ENCODE data around the gene ADO. TPM values are rescaled to one million over a fixed set of nuclear protein-coding genes. Genes with fewer than 3 reads are reported as not detected.
A peak's percentile ranks its signal among the peaks of the same experiment; 100 is the strongest.

The ADO gene
- total RNA-seq, 2 donors from 2014 or later = 8.9 to 9.9 TPM

DNA sequence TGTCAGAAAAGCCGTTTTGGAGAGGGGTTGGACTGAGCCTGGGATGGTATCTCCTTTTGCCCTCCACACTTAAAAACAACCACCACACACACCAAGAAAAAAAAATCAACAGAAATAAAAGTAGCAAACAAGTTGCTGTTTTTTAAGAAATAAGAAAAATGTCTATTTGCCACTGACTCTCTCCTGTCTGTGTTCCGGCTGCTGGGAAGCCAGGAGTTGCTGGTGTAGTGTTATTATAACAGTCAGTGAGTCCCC, 11.5 kb downstream of the ADO start:
- peaks cover 0 to 21% of the 10 kb centered on the region in 2 donors for H3K27me3 ChIP-seq
- H3K9me3 ChIP-seq = no peaks in the 10 kb centered on the region
- ATAC-seq (no peak), DNase-seq (no peak)
- H3K27ac ChIP-seq = peak overlapping the region in 2 of 4 donors; percentile 93 to 95
- TF ChIP-seq, protein P1, sequence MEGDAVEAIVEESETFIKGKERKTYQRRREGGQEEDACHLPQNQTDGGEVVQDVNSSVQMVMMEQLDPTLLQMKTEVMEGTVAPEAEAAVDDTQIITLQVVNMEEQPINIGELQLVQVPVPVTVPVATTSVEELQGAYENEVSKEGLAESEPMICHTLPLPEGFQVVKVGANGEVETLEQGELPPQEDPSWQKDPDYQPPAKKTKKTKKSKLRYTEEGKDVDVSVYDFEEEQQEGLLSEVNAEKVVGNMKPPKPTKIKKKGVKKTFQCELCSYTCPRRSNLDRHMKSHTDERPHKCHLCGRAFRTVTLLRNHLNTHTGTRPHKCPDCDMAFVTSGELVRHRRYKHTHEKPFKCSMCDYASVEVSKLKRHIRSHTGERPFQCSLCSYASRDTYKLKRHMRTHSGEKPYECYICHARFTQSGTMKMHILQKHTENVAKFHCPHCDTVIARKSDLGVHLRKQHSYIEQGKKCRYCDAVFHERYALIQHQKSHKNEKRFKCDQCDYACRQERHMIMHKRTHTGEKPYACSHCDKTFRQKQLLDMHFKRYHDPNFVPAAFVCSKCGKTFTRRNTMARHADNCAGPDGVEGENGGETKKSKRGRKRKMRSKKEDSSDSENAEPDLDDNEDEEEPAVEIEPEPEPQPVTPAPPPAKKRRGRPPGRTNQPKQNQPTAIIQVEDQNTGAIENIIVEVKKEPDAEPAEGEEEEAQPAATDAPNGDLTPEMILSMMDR (IDR thresholded peaks at IDR 0.05) = no peak
- no peak for TF ChIP-seq POLR2A (IDR thresholded peaks at IDR 0.05)
- peaks cover 30% of the 10 kb centered on the region for H3K4me1 ChIP-seq
- H3K4me3 ChIP-seq = peak overlapping the region; percentile 65 to 69
- intact Hi-C loops (cut with DNase I) = loop anchor here (10.0 kb wide), 1 partner anchor 319 kb away; the partner anchor contains the start of gene NRBF2
- WGBS, 2 donors = 0% methylated on average over 2 of the region's 2 CpGs
- no peaks in the 10 kb centered on the region for H3K36me3 ChIP-seq (replicated peaks in 1 of 2; ENCODE audit: insufficient read depth in 1 of 2, low read depth in 2 of 2)

DNA sequence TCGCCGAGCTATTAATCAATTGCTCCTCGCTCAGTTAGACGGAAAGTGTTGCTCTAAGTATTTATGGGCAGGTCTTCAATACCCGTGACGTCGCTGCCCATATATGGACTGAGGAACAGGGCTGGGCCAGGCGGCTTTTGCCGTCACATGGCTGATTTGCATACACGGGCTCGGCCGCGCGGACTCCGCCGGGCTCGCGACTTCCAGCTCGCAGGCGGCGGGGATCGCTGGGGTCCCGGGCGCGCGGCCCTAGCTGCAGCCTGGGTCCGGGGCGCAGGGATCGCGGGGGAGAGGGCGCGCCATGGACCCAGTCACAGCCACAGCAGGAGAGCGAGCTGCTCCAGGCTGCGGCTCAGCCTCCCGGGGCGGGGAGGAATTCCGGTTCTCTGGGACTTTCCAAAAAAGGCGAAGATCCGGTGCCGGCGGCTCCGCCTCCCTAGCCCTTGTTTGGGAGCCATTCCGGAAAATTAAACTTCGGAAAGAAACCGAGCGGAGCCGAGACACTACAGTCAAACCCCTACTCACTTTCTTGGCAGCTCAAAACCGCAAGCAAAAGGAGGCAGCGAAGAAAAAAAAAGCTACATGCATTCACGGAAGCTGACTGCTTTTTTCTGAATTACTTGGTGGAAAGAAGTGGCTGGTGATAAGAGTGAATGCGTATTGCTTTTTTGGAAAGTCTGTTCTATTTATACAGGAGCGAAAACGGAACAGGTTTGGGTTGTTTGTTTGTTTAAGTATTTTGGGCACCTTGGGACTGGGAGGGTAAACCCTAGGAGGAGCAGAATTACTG, 12.0 kb downstream of the ADO start, which contains the start of gene EGR2:
TSS of gene EGR2 (minus strand) at position 36 of the 790 bp plus-strand sequence. CDS start 337 bp downstream, outside the sequence.
- ATAC-seq = peak; percentile 85
- no peaks in the 10 kb centered on the region for H3K36me3 ChIP-seq (replicated peaks in 1 of 2; ENCODE audit: insufficient read depth in 1 of 2, low read depth in 2 of 2)
- H3K9me3 ChIP-seq = no peaks in the 10 kb centered on the region
- H3K4me1 ChIP-seq = peaks cover 30% of the 10 kb centered on the region
- peak within 1 kb of the TSS; percentile 65 to 69 for H3K4me3 ChIP-seq
- whole genome bisulfite sequencing, 2 donors = 0 to 1% methylated on average over 21 to 53 of the region's 53 CpGs
- TF ChIP-seq POLR2A (IDR thresholded peaks at IDR 0.05) = peak; percentile 2 to 54 (median 49)
- TF ChIP-seq, protein P1 (IDR thresholded peaks at IDR 0.05) = no peak
- intact Hi-C loops (cut with DNase I) = loop anchor here (10.0 kb wide), 1 partner anchor 318 kb away; the partner anchor contains the start of gene NRBF2
- H3K27me3 ChIP-seq = peaks cover 0 to 21% of the 10 kb centered on the region in 2 donors
- DNase-seq = peak; percentile 91 to 96 (median 93)
- peak within 1 kb of the TSS; percentile 80 to 95 (median 90) for H3K27ac ChIP-seq

DNA sequence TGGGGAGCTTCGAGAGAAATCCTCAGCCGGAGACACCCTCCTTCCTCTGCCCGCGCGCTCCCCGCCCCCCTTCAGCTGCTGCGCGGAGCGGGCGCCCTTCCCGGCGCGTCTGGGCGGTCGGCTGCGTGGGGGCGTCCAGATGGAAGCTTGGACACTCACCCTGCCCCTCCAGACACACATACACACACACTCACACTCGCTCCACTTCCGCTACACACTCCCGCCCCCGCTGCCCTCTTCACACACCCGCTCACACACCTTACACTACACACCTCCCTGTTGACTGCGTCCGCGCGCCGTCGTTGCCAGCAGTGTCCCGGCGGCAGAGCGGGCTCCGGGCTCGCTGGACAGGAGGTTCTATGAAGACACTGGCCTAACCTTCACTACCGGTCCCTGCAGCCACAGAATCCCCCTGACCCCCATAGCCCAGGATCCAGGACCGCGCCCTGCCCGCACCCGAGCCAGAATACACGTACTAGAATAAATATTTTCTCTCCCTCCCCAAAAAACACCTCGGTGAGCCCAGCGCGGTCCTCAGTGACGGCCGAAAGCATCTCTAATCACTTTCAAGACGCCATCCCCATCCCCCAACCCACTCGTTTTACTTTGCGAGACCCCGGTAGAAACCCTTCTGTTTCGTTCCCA, 12.7 kb downstream of the ADO start:
- DNase-seq = peak; percentile 43 to 58 (median 50)
- Histone ChIP-seq H3K27ac (peak overlapping the region; percentile 80 to 95 (median 90)), H3K27me3 (peaks cover 0 to 21% of the 10 kb centered on the region in 2 donors), H3K9me3 (no peaks in the 10 kb centered on the region), H3K4me1 (peaks cover 30% of the 10 kb centered on the region), H3K36me3 (replicated peaks in 1 of 2; ENCODE audit: insufficient read depth in 1 of 2, low read depth in 2 of 2) (no peaks in the 10 kb centered on the region), H3K4me3 (peak overlapping the region; percentile 65 to 69)
- WGBS, 2 donors = 1% methylated on average over 45 to 49 of the region's 49 CpGs
- peak; percentile 18 for ATAC-seq
- intact Hi-C loops (cut with DNase I) = loop anchor here (10.0 kb wide), 1 partner anchor 318 kb away; the partner anchor contains the start of gene NRBF2
- TF ChIP-seq, protein P1 (IDR thresholded peaks at IDR 0.05) = no peak
- TF ChIP-seq POLR2A (IDR thresholded peaks at IDR 0.05) = peak in 1 of 3 donors; percentile 20

DNA sequence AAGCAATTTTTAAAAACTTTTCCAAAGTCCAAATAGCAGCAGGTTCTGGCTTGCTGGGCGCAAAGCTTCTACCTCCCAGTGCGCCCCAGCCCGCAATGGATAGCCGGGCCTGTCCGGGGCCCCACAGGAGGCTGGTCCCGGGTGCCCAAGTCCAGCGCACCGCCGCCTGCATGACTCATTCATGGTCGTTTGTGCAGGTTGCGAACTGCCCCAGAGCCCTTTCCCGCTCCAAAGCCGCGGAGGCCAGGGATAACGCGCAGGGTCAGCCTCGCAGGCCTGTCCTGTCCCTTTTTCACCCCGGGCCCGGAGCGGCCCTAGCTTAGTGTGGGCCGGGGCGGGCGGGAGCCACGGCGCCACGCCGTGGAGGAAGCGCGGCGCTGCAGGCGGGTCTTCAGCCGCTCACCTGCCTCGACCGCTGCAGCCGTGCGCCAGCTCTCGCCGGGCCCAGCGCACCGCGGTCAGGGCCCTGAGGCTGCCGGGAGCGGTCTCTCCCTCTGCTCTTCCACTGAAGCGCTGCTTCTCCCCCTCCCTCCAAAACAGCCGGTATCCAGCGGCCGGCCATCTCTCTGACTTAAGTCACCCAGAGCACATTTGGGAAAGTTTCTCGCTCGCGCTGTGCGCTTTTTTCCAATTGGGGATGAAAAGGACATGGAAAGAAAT, 13.4 kb downstream of the ADO start:
- TF ChIP-seq, protein P1 (IDR thresholded peaks at IDR 0.05) = peak; percentile 56 to 88 (median 81)
- TF ChIP-seq POLR2A (IDR thresholded peaks at IDR 0.05) = no peak
- intact Hi-C loops (cut with DNase I) = loop anchor here (10.0 kb wide), 1 partner anchor 317 kb away; the partner anchor contains the start of gene NRBF2
- Histone ChIP-seq H3K27ac (peak overlapping the region in 3 of 4 donors; percentile 80 to 95 (median 93)), H3K4me1 (peaks cover 30% of the 10 kb centered on the region), H3K36me3 (replicated peaks in 1 of 2; ENCODE audit: insufficient read depth in 1 of 2, low read depth in 2 of 2) (no peaks in the 10 kb centered on the region), H3K4me3 (peak overlapping the region; percentile 65 to 69), H3K27me3 (peaks cover 0 to 21% of the 10 kb centered on the region in 2 donors), H3K9me3 (no peaks in the 10 kb centered on the region)
- 0 to 3% methylated on average over 13 to 51 of the region's 51 CpGs for WGBS, 2 donors
- ATAC-seq (peak; percentile 71), DNase-seq (peak; percentile 71 to 82 (median 74))

Data from body of pancreas (tissue), 4 donors.